Activated CD8-positive, alpha-beta T cell treated with anti-CD3 and anti-CD28 coated beads for 36 hours (primary cell): ENCODE results near the gene PIK3R6. TPM values are rescaled to one million over a fixed set of nuclear protein-coding genes. Genes with fewer than 3 reads are reported as not detected.

ENCODE experiments used
- ATAC-seq: fragments of 200-7000 bp; cut with Tn5 transposase; one replicate; pipeline ENCODE4 v1.10.0; 2021; ENCODE audit warnings: mild to moderate bottlenecking, moderate library complexity
- CTCF ChIA-PET: fragments of 350-600 bp; sonication (Branson Sonifier 250); formaldehyde crosslinking; loops from one replicate; lab custom pipeline; 2021; ENCODE audit warnings: antibody characterized with exemption; lab: Charles Lee
- POLR2A ChIA-PET: fragments of 350-600 bp; sonication (Branson Sonifier 250); formaldehyde crosslinking; loops from one replicate; lab custom pipeline; 2021; ENCODE audit warnings: antibody characterized with exemption; lab: Charles Lee
- DNase-seq: peaks from one replicate; pipeline ENCODE4 v3.0.0-alpha.2; 2020
- H3K27ac Mint-ChIP-seq: one replicate; pipeline ENCODE4 v1.8.0; 2021; ENCODE audit warnings: mild to moderate bottlenecking, mixed read lengths
- H3K27me3 Mint-ChIP-seq: one replicate; pipeline ENCODE4 v1.8.0; 2021; ENCODE audit warnings: mixed read lengths
- H3K36me3 Mint-ChIP-seq: one replicate; pipeline ENCODE4 v1.8.0; 2021; ENCODE audit warnings: low read depth, mixed read lengths
- H3K4me1 Mint-ChIP-seq: one replicate; pipeline ENCODE4 v1.8.0; 2021; ENCODE audit warnings: low read depth, mixed read lengths
- H3K4me3 Mint-ChIP-seq: one replicate; pipeline ENCODE4 v1.8.0; 2021; ENCODE audit warnings: mild to moderate bottlenecking, moderate library complexity, mixed read lengths
- H3K9me3 Mint-ChIP-seq: one replicate; pipeline ENCODE4 v1.8.0; 2021; ENCODE audit warnings: mixed read lengths
- intact Hi-C: fragments of 100-400 bp; cut with micrococcal nuclease; formaldehyde crosslinking; loops from one replicate; pipeline ENCODE4 v1.10.0; 2022
- total RNA-seq, 2 experiments: library from RNA; stranded (reverse); gene quantifications; one replicate each; pipeline ENCODE4 v1.2.3, GENCODE V29; 2021
- TF ChIP-seq, protein P1 (sequence below): fragments of 200-600 bp; IDR thresholded peaks from one replicate; pipeline ENCODE4 v1.8.0; 2022; ENCODE audit warnings: antibody characterized with exemption, mild to moderate bottlenecking

PIK3R6 gene
- total RNA-seq, 2 experiments from 2014 or later = 3.8 to 3.9 TPM

DNA sequence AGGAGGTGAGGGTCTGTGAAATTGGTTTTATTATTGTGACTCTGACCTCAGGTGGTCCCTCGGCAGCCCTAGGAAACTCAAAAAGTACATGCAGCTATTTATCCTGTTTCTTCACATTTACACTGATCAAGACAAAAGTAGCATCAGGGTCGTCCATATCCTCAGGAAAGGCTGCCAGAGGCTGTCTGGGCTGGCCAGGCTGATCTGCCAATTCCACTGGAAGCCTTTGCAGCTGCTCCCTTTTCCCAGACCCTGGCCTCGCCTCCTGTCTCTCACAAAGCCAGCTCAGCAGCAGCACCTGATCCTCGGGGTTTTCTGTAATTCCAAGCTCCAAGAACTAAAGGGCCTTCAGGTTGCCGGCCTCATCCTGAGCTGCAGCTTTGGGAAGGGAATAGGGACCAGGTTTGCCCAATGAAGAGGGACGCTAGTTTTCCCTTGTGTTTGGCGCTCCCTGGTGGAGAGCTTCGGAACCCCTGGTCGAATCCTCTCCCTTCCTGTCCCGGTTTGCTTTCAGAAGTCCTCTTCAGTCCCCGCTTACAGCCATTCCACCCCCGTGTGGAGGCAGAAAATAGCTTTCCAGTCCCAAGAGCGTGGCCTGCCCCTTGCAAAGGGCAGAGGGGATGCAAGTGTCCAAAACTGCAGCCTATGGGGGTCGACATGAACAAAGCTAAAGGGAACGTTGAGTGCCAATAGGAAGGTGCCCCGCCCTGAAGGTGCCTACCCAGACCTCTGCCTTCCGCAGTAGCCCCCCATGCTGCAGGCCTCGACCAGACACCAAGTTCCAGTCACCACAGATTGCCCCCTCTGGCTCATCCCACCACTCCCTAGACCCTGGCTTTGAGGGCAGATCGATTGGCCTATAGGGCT lies 81.7 kb downstream of the PIK3R6 start:
- POLR2A ChIA-PET = no interaction called here
- CTCF ChIA-PET = interaction anchor here (0.7 to 4.3 kb wide), 55 partner anchors 9 to 447 kb away, joined by 3 to 50 read pairs (median 4); partner anchors contain the start of genes MFSD6L, MYH10 and RPL26
- H3K9me3 Mint-ChIP-seq = no peaks in the 10 kb centered on the region
- no peaks in the 10 kb centered on the region for H3K27me3 Mint-ChIP-seq
- no peak overlapping the region for H3K4me3 Mint-ChIP-seq
- H3K27ac Mint-ChIP-seq = no peak overlapping the region
- no peak for ATAC-seq
- DNase-seq = peak; percentile 77
- H3K36me3 Mint-ChIP-seq = no peaks in the 10 kb centered on the region
- TF ChIP-seq, protein P1, sequence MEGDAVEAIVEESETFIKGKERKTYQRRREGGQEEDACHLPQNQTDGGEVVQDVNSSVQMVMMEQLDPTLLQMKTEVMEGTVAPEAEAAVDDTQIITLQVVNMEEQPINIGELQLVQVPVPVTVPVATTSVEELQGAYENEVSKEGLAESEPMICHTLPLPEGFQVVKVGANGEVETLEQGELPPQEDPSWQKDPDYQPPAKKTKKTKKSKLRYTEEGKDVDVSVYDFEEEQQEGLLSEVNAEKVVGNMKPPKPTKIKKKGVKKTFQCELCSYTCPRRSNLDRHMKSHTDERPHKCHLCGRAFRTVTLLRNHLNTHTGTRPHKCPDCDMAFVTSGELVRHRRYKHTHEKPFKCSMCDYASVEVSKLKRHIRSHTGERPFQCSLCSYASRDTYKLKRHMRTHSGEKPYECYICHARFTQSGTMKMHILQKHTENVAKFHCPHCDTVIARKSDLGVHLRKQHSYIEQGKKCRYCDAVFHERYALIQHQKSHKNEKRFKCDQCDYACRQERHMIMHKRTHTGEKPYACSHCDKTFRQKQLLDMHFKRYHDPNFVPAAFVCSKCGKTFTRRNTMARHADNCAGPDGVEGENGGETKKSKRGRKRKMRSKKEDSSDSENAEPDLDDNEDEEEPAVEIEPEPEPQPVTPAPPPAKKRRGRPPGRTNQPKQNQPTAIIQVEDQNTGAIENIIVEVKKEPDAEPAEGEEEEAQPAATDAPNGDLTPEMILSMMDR = peak; percentile 93
- intact Hi-C loops = no loop called here
- H3K4me1 Mint-ChIP-seq = peaks cover 5% of the 10 kb centered on the region

DNA sequence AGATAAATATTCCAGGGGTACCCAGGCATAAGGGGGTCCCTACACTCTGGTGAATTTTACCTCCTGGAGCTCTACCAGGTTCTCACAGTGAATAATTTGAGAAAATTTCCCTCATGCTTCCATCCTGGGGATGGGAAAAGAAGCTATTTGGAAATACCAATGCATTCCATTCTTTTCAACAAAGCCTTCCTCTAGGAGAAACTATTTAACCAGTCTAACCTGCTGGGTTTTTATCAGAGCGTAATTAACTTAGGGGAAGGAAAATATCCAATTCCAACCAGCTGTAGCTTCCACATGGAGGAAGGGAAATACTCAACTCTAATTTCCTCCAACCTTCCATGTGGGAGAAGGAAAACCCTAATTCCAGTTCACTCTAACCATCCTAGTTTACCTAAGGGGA lies 85.3 kb downstream of the PIK3R6 start:
- POLR2A ChIA-PET = no interaction called here
- no peaks in the 10 kb centered on the region for H3K9me3 Mint-ChIP-seq
- CTCF ChIA-PET = interaction anchor here (1.0 to 1.8 kb wide), 3 partner anchors 36 to 216 kb away, joined by 3 read pairs; no protein-coding TSS in a partner anchor
- H3K4me3 Mint-ChIP-seq = no peak overlapping the region
- no peak for ATAC-seq
- intact Hi-C loops = no loop called here
- TF ChIP-seq, protein P1 = no peak
- peaks cover under 1% of the 10 kb centered on the region for H3K27me3 Mint-ChIP-seq
- no peak for DNase-seq
- H3K27ac Mint-ChIP-seq = no peak overlapping the region
- H3K36me3 Mint-ChIP-seq = no peaks in the 10 kb centered on the region
- H3K4me1 Mint-ChIP-seq = peaks cover 5% of the 10 kb centered on the region

DNA sequence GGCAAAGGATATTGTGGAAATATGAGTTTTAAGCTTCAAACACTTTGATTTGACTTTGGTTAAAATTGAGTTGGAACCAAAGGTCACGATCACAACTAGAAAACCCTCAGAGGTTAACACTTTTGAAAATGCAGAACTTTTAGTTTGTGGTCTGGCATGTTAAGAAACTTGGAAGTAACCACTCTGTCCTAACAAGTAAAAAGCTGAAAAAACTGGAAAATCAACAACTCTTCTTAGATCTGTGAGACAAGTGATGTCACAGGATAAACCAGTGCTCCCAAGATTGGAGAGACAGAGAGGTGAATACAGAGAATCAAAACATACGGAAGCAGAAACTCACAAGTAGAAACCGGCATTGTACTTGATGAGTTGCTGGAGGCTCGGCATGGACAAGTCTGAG lies 85.7 kb downstream of the PIK3R6 start:
- no peaks in the 10 kb centered on the region for H3K36me3 Mint-ChIP-seq
- TF ChIP-seq, protein P1 = no peak
- peaks cover 5% of the 10 kb centered on the region for H3K4me1 Mint-ChIP-seq
- intact Hi-C loops = no loop called here
- H3K4me3 Mint-ChIP-seq = no peak overlapping the region
- peaks cover 3% of the 10 kb centered on the region for H3K27me3 Mint-ChIP-seq
- no peak for DNase-seq
- POLR2A ChIA-PET = no interaction called here
- no peaks in the 10 kb centered on the region for H3K9me3 Mint-ChIP-seq
- CTCF ChIA-PET = interaction anchor here (1.0 to 1.8 kb wide), 3 partner anchors 35 to 217 kb away, joined by 3 read pairs; no protein-coding TSS in a partner anchor
- H3K27ac Mint-ChIP-seq = no peak overlapping the region
- ATAC-seq = no peak

DNA sequence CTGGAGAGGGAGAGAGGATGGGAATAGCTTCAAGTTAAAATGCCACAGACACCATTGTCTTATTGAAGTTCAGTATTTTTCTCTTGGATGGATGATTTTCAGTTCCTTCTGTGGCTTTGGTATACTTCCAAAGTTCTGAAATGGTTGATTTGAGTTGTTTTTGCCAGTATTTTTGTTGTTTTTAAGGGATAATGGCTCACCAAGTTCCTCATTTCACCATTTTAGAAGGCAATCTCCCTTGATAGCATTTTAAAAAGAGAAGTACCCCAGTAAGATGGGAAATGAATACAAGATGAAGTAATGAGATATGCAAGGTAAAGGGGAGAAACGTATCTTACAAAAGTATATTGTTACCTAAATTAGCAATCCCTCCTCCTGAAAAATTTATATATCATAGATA lies 90.6 kb downstream of the PIK3R6 start:
- H3K27ac Mint-ChIP-seq = no peak overlapping the region
- H3K27me3 Mint-ChIP-seq = peaks cover 16% of the 10 kb centered on the region
- ATAC-seq (no peak), DNase-seq (no peak)
- CTCF ChIA-PET = interaction anchor here (1.3 to 5.6 kb wide), 5 partner anchors 9 to 366 kb away, joined by 5 to 50 read pairs (median 6); no protein-coding TSS in a partner anchor
- peaks cover 5% of the 10 kb centered on the region for H3K4me1 Mint-ChIP-seq
- POLR2A ChIA-PET = no interaction called here
- H3K9me3 Mint-ChIP-seq = peaks cover 5% of the 10 kb centered on the region
- intact Hi-C loops = no loop called here
- H3K36me3 Mint-ChIP-seq = no peaks in the 10 kb centered on the region
- TF ChIP-seq, protein P1 = no peak
- H3K4me3 Mint-ChIP-seq = no peak overlapping the region

DNA sequence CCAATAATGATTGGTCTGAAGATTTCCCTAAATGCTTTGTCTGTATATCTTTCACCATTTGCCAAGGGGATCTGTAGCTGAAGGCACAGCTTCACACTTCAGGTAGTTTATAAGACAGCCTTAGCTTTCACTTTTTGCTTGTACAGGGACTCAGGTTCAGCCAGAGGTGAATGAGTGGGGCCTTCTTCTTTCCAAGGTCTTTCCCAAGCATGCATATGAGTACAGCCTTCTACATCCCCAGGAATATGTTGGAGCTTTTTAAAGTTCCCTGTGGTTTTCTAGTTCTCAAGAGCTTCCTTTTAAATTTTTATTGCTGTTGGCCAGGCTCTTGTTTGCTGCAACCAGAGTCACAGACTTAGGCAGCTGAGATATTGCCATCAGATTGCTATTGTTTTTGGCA lies 91.2 kb downstream of the PIK3R6 start:
- POLR2A ChIA-PET = no interaction called here
- H3K4me1 Mint-ChIP-seq = no peaks in the 10 kb centered on the region
- H3K27me3 Mint-ChIP-seq = peaks cover 16% of the 10 kb centered on the region
- H3K27ac Mint-ChIP-seq = no peak overlapping the region
- no peak for ATAC-seq
- H3K36me3 Mint-ChIP-seq = no peaks in the 10 kb centered on the region
- TF ChIP-seq, protein P1 = no peak
- no peak overlapping the region for H3K4me3 Mint-ChIP-seq
- intact Hi-C loops = no loop called here
- no peak for DNase-seq
- H3K9me3 Mint-ChIP-seq = peaks cover 5% of the 10 kb centered on the region
- CTCF ChIA-PET = interaction anchor here (1.3 to 5.6 kb wide), 5 partner anchors 9 to 366 kb away, joined by 5 to 50 read pairs (median 6); no protein-coding TSS in a partner anchor
